ENCODE results near the gene SMAD3. TPM values are rescaled to one million over a fixed set of nuclear protein-coding genes. Genes with fewer than 3 reads are reported as not detected.
A peak's percentile ranks its signal among the peaks of the same experiment; 100 is the strongest.

SMAD3 gene
- total and polyA plus RNA-seq, 4 donors = 15.9 to 33.3 (median 24.9) TPM

GRCh38 chr15:67077641-67078215 lies 12.3 kb downstream of the SMAD3 start:
- Histone ChIP-seq H3K9me3 (ENCODE audit: control insufficient read depth, insufficient read depth, low read length) (no peaks in the 10 kb centered on the region), H3K36me3 (ENCODE audit: control insufficient read depth, insufficient read depth, low read length) (no peaks in the 10 kb centered on the region), H3K4me3 (ENCODE audit: low read depth, low read length) (no peak overlapping the region), H3K27ac (ENCODE audit: low read depth, low read length) (no peak overlapping the region), H3K27me3 (ENCODE audit: control insufficient read depth, insufficient read depth, low read length) (no peaks in the 10 kb centered on the region), H3K4me1 (ENCODE audit: control insufficient read depth, insufficient read depth, low read length) (peaks cover 12% of the 10 kb centered on the region)
- no peak for DNase-seq (ENCODE audit: low read depth in 4 of 6, low spot score in 6 of 6)
- WGBS (ENCODE audit: insufficient coverage) = 81% methylated on average over 2 of the region's 6 CpGs

DNA sequence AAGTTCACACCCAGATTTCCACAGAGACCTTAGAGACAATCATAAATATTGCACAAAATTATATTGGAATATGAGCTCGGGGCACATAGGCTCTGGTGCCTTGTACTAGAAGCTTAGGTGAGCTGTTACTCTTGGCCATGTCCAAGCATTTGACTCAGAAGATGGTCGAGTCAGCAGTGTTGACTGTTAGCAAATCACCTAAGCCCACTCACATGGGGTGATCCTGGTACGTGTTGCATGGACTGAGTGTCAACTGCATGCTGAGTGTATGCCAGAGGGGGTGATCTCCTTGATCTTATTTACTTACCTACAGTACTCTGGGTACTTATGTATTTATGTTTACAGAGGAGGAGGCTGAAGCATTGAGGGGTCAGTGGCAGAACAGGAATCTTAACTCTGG lies 14.0 kb downstream of the SMAD3 start:
- Histone ChIP-seq H3K36me3 (ENCODE audit: control insufficient read depth, insufficient read depth, low read length) (no peaks in the 10 kb centered on the region), H3K4me3 (ENCODE audit: low read depth, low read length) (no peak overlapping the region), H3K27ac (ENCODE audit: low read depth, low read length) (no peak overlapping the region), H3K9me3 (ENCODE audit: control insufficient read depth, insufficient read depth, low read length) (no peaks in the 10 kb centered on the region), H3K4me1 (ENCODE audit: control insufficient read depth, insufficient read depth, low read length) (peaks cover 18% of the 10 kb centered on the region), H3K27me3 (ENCODE audit: control insufficient read depth, insufficient read depth, low read length) (no peaks in the 10 kb centered on the region)
- WGBS (ENCODE audit: insufficient coverage) = no CpG with 5 or more reads among the region's 3 CpGs
- no peak for DNase-seq (ENCODE audit: low read depth in 4 of 6, low spot score in 6 of 6)

DNA sequence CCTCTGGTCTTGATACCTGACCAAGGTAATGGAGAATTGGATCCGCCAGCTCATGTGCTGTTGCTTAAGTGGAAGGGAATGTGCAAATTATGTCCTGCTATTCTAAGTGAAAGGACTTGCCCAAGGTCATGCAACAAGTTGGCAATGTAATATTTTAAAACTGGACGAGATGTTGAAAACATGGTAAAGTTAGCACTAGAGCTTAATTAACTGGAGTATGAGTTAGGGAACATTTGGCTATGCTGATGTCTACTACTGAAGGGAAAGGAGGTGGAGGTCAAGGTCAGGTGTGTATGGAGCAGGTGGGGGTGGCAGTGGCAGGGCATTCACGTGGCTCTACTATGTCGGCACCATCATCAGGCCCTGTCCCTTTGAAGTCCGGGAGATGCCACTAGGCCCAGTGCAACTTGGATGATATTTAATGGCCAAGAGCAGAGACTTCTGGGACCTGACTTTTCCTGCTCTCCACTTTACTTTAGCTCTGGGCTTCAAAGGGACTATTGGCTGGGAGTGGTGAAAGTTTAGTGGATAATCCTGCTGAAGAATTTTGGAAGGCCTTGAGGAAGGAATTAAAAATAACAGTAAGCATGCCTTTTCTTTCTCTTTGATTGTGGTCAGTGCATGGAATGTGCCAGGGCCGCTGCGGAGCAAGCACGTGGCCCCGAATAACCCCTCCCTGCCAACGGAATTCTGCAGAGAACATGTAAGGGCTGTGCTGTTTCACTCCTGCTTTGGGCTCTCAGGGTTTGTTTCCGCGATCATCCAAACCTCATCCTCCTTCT lies 14.9 kb downstream of the SMAD3 start:
- peak in 1 of 6 donors; percentile 35 for DNase-seq (ENCODE audit: low read depth in 4 of 6, low spot score in 6 of 6)
- WGBS (ENCODE audit: insufficient coverage) = 86% methylated on average over 5 of the region's 12 CpGs
- Histone ChIP-seq H3K4me1 (ENCODE audit: control insufficient read depth, insufficient read depth, low read length) (peaks cover 18% of the 10 kb centered on the region), H3K4me3 (ENCODE audit: low read depth, low read length) (no peak overlapping the region), H3K27ac (ENCODE audit: low read depth, low read length) (peak overlapping the region; percentile 49), H3K27me3 (ENCODE audit: control insufficient read depth, insufficient read depth, low read length) (no peaks in the 10 kb centered on the region), H3K36me3 (ENCODE audit: control insufficient read depth, insufficient read depth, low read length) (no peaks in the 10 kb centered on the region), H3K9me3 (ENCODE audit: control insufficient read depth, insufficient read depth, low read length) (no peaks in the 10 kb centered on the region)

DNA sequence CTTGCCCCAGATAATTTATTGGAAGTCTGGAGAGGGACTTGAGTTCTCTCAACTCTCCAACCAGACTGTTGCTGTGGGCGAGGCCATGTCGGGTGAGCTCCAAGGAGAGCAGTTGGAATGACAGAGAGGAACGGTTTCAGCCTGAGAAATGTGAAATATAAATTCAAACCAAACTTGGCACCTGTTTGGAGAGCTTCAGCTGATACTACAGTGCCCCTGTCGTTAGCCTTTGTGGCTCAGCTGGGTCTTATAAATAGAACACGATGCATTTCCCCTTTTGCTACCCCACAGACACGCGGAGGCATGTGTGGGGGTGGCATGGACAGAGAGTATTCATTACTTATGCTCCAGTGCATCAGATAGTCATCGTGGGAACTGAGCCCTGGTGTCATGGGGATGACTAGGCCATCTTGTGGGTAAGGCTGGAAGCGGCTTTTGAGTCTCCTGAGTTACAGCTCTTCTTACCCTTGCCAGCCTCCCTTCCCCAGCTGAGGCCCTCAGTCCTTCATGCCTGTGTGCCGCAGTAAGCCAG lies 15.6 kb downstream of the SMAD3 start:
- Histone ChIP-seq H3K4me1 (ENCODE audit: control insufficient read depth, insufficient read depth, low read length) (peaks cover 18% of the 10 kb centered on the region), H3K4me3 (ENCODE audit: low read depth, low read length) (no peak overlapping the region), H3K27me3 (ENCODE audit: control insufficient read depth, insufficient read depth, low read length) (no peaks in the 10 kb centered on the region), H3K9me3 (ENCODE audit: control insufficient read depth, insufficient read depth, low read length) (no peaks in the 10 kb centered on the region), H3K36me3 (ENCODE audit: control insufficient read depth, insufficient read depth, low read length) (no peaks in the 10 kb centered on the region), H3K27ac (ENCODE audit: low read depth, low read length) (peak overlapping the region; percentile 49)
- 50% methylated on average over 4 of the region's 10 CpGs for WGBS (ENCODE audit: insufficient coverage)
- DNase-seq (ENCODE audit: low read depth in 4 of 6, low spot score in 6 of 6) = peak in 2 of 6 donors; percentile 46 to 57

- Histone ChIP-seq H3K9me3 (ENCODE audit: control insufficient read depth, insufficient read depth, low read length) (no peaks in the 10 kb centered on the region), H3K27me3 (ENCODE audit: control insufficient read depth, insufficient read depth, low read length) (no peaks in the 10 kb centered on the region), H3K4me1 (ENCODE audit: control insufficient read depth, insufficient read depth, low read length) (peaks cover 18% of the 10 kb centered on the region), H3K36me3 (ENCODE audit: control insufficient read depth, insufficient read depth, low read length) (no peaks in the 10 kb centered on the region), H3K27ac (ENCODE audit: low read depth, low read length) (no peak overlapping the region), H3K4me3 (ENCODE audit: low read depth, low read length) (no peak overlapping the region)
- DNase-seq (ENCODE audit: low read depth in 4 of 6, low spot score in 6 of 6) = no peak
- 100% methylated on average over 1 of the region's 3 CpGs for WGBS (ENCODE audit: insufficient coverage)
Observed at GRCh38 chr15:67082007-67082536, 16.7 kb downstream of the SMAD3 start.

- no peak for DNase-seq (ENCODE audit: low read depth in 4 of 6, low spot score in 6 of 6)
- no peaks in the 10 kb centered on the region for H3K36me3 ChIP-seq (ENCODE audit: control insufficient read depth, insufficient read depth, low read length)
- H3K27ac ChIP-seq (ENCODE audit: low read depth, low read length) = no peak overlapping the region
- H3K4me1 ChIP-seq (ENCODE audit: control insufficient read depth, insufficient read depth, low read length) = peaks cover 22% of the 10 kb centered on the region
- no peaks in the 10 kb centered on the region for H3K27me3 ChIP-seq (ENCODE audit: control insufficient read depth, insufficient read depth, low read length)
- 88% methylated on average over 11 of the region's 12 CpGs for WGBS (ENCODE audit: insufficient coverage)
- H3K9me3 ChIP-seq (ENCODE audit: control insufficient read depth, insufficient read depth, low read length) = no peaks in the 10 kb centered on the region
- no peak overlapping the region for H3K4me3 ChIP-seq (ENCODE audit: low read depth, low read length)
Observed at GRCh38 chr15:67083135-67083762, 17.8 kb downstream of the SMAD3 start.

DNA sequence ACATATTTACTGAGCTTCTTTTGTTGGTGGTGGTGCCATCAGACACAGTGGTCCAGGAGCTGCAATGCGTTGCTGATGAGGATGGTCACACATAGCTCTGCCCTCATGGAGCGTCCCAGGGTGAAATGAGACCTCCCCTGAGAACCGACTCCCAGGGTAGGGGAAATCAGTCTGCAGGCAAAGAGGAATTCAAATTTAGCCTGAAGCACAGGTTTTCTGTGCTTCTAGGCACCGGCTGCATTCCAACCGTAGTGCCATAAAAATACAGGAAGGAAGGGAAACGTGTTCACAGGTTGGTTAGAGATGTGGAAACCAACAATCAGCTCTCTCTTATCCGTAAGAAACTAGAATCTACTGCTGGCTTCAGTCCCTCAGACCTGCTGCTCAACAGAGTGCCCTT lies 19.2 kb downstream of the SMAD3 start:
- no peak overlapping the region for H3K4me3 ChIP-seq (ENCODE audit: low read depth, low read length)
- H3K27me3 ChIP-seq (ENCODE audit: control insufficient read depth, insufficient read depth, low read length) = no peaks in the 10 kb centered on the region
- no peaks in the 10 kb centered on the region for H3K9me3 ChIP-seq (ENCODE audit: control insufficient read depth, insufficient read depth, low read length)
- DNase-seq (ENCODE audit: low read depth in 4 of 6, low spot score in 6 of 6) = no peak
- no peak overlapping the region for H3K27ac ChIP-seq (ENCODE audit: low read depth, low read length)
- 84% methylated on average over 7 of the region's 7 CpGs for WGBS (ENCODE audit: insufficient coverage)
- peaks cover 34% of the 10 kb centered on the region for H3K4me1 ChIP-seq (ENCODE audit: control insufficient read depth, insufficient read depth, low read length)
- no peaks in the 10 kb centered on the region for H3K36me3 ChIP-seq (ENCODE audit: control insufficient read depth, insufficient read depth, low read length)

DNA sequence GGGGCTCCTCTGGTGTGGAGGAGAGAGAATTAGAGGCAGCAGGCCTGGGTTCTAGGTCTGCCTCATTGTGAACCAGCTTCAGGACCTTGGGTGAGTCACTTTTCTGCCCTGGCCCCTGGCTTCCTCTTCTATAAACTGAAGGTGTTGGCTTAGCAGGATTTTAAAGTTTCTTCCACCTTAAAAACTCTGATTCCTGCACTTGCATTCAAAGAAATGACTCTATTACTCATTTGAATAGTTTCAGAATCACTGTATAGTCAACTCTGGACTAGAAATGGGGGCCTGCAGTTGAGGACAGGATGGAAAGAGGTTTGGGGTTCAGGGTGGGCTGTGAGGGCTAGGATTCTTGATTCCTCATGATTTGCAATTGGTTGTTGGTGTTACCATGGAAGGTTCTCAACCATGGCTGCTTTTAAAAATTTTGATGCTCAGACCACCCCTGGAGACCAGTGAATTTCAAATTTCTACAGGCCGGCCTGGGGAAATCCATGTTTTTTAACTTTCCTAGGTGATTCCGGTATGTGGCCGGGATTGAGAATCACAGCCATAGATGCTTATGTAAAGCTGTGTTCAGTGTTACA lies 19.9 kb downstream of the SMAD3 start:
- H3K4me1 ChIP-seq (ENCODE audit: control insufficient read depth, insufficient read depth, low read length) = peaks cover 37% of the 10 kb centered on the region
- no peaks in the 10 kb centered on the region for H3K36me3 ChIP-seq (ENCODE audit: control insufficient read depth, insufficient read depth, low read length)
- H3K4me3 ChIP-seq (ENCODE audit: low read depth, low read length) = no peak overlapping the region
- WGBS (ENCODE audit: insufficient coverage) = no CpG with 5 or more reads among the region's 3 CpGs
- no peak for DNase-seq (ENCODE audit: low read depth in 4 of 6, low spot score in 6 of 6)
- no peaks in the 10 kb centered on the region for H3K9me3 ChIP-seq (ENCODE audit: control insufficient read depth, insufficient read depth, low read length)
- H3K27me3 ChIP-seq (ENCODE audit: control insufficient read depth, insufficient read depth, low read length) = no peaks in the 10 kb centered on the region
- no peak overlapping the region for H3K27ac ChIP-seq (ENCODE audit: low read depth, low read length)

GRCh38 chr15:67085818-67086636 lies 20.6 kb downstream of the SMAD3 start:
- Histone ChIP-seq H3K27me3 (ENCODE audit: control insufficient read depth, insufficient read depth, low read length) (no peaks in the 10 kb centered on the region), H3K36me3 (ENCODE audit: control insufficient read depth, insufficient read depth, low read length) (no peaks in the 10 kb centered on the region), H3K9me3 (ENCODE audit: control insufficient read depth, insufficient read depth, low read length) (no peaks in the 10 kb centered on the region), H3K27ac (ENCODE audit: low read depth, low read length) (no peak overlapping the region), H3K4me1 (ENCODE audit: control insufficient read depth, insufficient read depth, low read length) (peaks cover 36% of the 10 kb centered on the region), H3K4me3 (ENCODE audit: low read depth, low read length) (no peak overlapping the region)
- 90% methylated on average over 1 of the region's 3 CpGs for WGBS (ENCODE audit: insufficient coverage)
- DNase-seq (ENCODE audit: low read depth in 4 of 6, low spot score in 6 of 6) = no peak

All from spinal cord (tissue), 10 donors.